Right hindlimb (tissue), 1 donor: Measurements from ENCODE around the gene GRIK4.

Experiments used
- DNase-seq: peaks from one replicate; pipeline ENCODE4 v3.0.0-alpha.2; 2018

The GRIK4 gene

DNA sequence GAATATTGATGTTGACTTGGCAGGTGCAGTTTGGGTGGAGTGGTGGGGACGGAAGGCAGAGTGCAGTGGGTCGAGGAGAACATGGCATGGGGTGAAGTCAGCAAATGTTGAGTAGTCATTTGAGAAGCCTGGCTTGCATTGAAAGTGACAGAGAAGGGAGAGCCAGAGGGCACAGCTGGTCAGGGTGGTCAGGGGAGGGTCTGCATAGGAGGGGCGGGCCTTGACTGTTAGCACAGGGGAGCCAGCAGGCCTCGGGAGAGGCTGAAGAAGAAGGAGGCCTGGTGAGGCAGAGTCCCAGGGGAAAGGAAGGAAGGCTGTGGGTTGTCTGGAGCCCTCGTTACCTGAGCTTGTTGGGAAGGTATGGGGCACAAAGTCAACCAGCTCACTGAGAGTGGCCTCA lies 281.6 kb downstream of the GRIK4 start:
- DNase-seq, result no peak

GRCh38 chr11:120793806-120794479 lies 282.4 kb downstream of the GRIK4 start:
- DNase-seq, result no peak

GRCh38 chr11:120794748-120795147 lies 283.2 kb downstream of the GRIK4 start:
- DNase-seq, result no peak

GRCh38 chr11:120795185-120795584 lies 283.6 kb downstream of the GRIK4 start:
- DNase-seq, result no peak

- no peak for DNase-seq
Measured at GRCh38 chr11:120797143-120797542, 285.6 kb downstream of the GRIK4 start.

DNA sequence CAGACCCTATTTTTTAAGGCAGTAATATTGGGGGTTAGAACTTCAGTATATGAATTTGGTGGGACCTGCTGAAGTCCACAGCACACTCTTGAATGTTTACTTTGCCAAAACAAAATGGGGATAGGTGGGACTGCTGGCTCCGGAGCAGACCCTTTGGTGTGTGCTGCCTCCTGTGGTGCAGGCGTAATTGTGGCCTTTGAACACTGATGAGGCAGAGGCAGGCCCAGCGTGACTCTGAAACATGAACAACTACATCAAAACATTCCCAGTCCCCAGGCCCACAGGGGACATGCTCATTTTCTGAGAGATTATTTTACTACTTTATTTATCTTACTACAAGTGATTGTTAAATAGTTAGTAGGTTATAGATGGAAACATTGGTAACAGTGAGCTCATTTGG lies 287.3 kb downstream of the GRIK4 start:
- DNase-seq, result no peak

DNA sequence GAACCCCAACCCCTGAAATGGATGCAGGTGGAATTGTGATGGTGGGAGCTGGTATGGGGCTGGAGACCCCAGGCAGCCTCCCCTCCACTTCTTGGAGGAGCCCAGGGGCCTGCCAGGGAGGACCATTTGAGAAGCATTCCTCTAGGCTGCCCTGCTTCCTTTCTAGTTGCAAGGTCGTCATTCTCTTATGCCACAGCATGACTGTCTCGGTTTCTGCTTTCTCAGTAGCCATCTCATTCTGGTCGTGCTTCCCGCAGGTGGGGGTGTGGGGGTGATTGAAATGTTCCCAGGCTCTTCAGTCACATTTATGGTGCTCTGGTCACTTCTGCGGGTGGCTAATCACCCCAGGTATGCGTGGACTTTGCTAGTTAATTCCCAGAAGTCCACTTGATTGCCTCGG lies 288.7 kb downstream of the GRIK4 start:
- DNase-seq, result no peak

DNA sequence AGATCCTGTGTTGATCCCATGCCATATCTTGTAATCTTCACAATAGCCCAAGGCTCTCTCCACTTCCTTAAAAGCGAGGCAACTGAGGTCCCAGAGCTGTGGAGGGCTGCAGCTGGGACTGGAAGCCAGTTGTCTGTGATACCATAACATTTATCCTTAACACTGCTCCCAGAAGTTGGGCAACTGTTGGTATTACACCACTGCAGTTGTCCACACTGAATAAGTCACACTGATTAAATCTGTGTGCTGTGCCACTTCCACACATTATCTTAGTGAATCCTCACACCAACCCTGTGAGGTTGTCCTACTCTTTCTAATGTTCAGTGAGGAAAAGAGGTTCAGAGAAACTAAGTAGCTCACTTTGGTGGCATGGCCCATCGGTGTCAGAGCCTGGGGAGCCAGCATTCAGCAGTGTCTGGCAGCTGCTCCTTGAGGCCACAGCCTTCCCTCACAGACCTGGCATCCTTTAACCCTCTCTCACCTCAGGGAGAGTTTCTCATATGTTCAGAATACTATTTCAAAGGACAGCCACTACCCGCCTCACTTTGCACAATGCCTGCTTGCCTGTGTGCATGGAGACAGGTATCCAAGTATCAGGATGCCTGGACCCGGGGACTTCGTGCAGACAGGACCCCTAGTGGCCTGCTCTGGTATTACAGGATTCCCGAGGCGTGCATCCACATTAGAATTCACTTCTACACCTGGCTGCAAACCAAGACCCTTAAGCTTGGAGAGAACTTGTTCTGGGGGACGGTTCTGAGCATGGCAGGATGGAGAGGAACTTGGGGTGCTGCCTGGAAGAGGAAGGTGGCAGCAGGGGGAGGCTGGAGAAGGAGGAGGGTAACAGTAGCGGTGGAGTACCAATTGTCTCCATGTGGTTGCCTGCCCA lies 290.5 kb downstream of the GRIK4 start:
- DNase-seq, result peak; percentile 70

- no peak for DNase-seq
Measured at GRCh38 chr11:120805960-120806555, 294.5 kb downstream of the GRIK4 start.

DNA sequence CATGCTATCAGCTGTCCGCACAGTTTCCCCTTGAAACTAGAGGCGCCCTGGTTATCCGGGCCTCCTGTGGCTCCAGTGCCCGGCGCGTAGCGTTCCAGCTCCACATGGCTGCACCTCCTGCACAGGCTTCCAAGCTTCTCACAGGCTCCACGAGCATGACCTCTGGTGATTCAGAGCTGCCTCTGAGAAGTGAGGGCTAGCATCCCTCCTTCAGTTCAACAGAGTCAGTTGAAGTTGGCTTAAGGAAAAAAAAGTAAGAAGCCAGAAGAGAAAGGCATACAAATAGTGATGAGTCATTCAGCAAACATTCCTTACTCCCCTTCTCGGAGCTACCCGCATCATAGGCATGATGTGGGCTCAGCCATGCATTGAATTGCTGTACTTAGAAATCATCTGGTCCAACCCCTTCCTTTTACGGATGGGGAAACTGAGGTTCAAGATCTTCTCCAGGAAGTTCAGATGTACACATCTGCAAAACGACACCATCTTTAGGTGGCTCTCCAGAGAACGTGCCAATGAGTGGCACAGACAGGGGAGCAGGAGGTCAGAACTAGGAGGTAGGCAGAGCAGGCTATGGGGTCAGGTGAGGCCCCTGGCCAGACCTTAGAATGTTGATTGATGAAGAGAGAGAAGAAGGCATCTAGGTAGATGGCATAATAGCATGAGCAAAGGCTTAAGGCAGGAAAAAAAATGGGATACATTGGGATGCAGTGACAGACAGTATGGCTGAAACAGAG lies 296.0 kb downstream of the GRIK4 start:
- no peak for DNase-seq

GRCh38 chr11:120808616-120809050 lies 297.1 kb downstream of the GRIK4 start:
- DNase-seq, result no peak

- DNase-seq, result no peak
Measured at GRCh38 chr11:120810251-120810650, 298.7 kb downstream of the GRIK4 start.

DNA sequence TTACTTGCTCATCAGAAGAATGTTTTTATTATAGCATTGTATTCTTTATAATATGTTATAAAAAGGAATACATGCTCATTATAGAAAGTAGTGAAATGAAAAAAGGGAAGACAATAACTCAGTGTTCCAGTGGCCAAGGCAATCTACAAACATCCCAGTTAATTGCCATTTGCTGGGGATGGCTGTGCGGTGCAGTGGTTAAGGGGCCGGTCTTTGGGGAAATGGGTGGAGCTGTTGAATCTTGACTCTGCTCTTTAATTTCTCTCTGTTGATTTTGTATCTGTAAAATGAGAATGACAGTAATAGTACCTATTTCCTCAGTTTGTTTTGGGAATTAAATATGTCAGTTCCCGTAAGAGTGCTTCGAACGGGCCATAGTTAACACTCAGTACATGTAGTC lies 299.7 kb downstream of the GRIK4 start:
- no peak for DNase-seq

- no peak for DNase-seq
Measured at GRCh38 chr11:120811731-120812130, 300.2 kb downstream of the GRIK4 start.

- DNase-seq, result no peak
Measured at GRCh38 chr11:120814531-120815318, 303.2 kb downstream of the GRIK4 start.

DNA sequence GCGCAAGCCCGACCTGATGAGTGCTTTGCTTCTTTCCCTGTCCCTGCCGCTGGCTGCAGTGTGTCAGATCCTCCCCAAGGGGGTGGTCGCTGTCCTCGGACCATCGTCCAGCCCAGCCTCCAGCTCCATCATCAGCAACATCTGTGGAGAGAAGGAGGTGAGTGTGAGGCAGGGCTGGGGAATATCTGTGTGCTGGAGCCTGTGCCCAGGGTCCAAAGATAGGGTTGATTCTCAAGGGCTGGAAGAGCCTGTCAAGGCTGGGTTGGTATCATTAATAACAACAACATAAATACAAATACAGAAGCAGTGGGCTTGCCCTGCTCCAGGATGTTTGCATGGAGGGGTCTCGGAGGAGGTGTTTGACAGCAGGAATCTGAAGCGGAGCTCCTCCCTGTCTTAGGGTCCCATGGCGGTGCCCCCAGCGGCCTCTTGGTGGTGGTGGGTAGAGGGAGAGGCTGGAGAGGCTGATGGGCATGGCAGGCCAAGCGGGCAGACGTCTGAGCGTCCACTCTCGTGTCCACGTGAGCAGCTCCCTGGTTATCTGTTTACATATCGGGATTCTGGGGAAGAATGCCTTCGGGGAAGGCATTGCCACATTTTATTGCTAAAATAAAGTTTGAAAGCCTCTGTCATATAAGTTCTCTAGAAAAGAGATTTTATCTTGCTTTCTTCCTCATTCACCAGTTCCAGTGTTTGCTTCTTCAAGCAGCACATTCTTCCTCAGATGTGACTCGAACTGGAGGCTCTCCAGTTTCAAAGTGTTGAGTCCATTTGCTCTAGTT lies 304.0 kb downstream of the GRIK4 start:
- DNase-seq, result no peak

GRCh38 chr11:120816176-120816575 lies 304.6 kb downstream of the GRIK4 start:
- no peak for DNase-seq

DNA sequence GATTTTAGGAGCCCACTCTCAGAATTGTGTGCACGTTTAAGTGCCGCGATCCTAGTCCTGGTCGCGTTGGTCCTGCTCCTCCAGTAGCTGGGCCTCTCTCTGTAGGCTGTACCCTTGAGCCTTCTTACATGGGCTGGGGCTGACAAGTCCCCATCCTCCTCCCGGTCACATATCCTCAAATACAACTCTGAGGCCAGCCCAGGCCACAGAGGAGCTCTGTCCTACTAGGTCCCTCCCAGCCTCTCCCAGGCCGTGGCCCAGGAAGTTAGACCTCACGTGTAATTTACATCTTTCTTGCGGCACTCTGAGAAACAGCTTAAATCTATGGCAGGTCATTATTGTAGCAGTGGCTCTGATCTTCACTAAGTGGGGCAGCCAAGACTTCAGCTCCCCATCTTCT lies 305.2 kb downstream of the GRIK4 start:
- no peak for DNase-seq

- DNase-seq, result no peak
Measured at GRCh38 chr11:120817158-120817557, 305.6 kb downstream of the GRIK4 start.

DNA sequence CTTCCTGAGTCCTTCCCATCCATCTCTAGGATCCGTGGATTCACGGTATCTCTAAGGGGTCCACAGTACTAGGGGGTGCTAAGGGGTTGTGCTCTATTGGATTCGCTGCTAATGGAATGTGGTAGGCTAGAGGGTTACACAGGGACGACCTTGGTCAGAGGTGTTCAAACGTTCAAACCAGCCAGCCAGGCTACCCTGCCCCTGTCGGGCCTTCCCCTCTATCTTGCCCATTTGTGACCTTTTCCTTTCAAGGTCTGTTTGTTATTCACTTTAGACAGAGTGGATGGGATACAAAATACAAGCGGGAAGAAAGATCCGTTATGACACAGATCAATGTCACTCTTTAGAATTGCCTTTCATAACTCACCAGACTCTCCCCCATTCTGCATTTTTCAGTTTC lies 306.5 kb downstream of the GRIK4 start:
- no peak for DNase-seq

DNA sequence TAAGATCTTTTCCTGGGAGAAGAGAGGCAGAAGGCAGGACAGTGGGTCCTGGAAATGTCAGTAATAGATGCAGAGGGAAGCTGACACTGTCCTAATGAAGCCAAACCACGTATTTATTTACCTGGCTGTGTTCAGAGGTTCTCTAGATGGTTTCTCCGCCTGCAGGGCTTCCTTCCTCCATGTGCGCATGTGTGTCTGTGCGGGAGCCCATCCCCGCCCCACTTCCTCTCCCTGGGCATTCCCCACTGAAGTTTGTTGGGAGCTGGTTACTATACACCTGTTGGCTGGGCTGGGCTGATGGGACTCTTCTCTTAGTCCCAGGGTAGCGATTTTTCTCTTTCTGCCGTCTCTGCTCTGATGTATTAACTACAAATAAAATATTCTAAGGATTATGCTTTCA lies 307.5 kb downstream of the GRIK4 start:
- DNase-seq, result no peak
